GM12891 (cell line): ENCODE results near the gene ANKDD1B.

Experiments
- POLR2A ChIP-seq: IDR thresholded peaks from 2 replicates; pipeline ENCODE4 v1.6.1; 2011; ENCODE audit warnings: low read depth, low read length, control low read depth
- POLR2AphosphoS5 ChIP-seq: IDR thresholded peaks from 2 replicates; pipeline ENCODE4 v1.6.1; 2011; ENCODE audit warnings: low read depth, low read length, control low read depth
- TAF1 ChIP-seq: IDR thresholded peaks from 2 replicates; pipeline ENCODE4 v1.6.1; 2011; ENCODE audit warnings: low read depth, low read length, control low read depth

GRCh38 chr5:75654693-75655295 is 43.5 kb downstream of the ANKDD1B start:
- TF ChIP-seq POLR2AphosphoS5 (no peak), POLR2A (no peak), TAF1 (no peak)
